HepG2 (cell line): ENCODE data around the gene RPL6. TPM values are rescaled to one million over a fixed set of nuclear protein-coding genes. Genes with fewer than 3 reads are reported as not detected.

Experiments
- ATAC-seq: fragments of 200-7000 bp; cut with Tn5 transposase; 3 replicates; pipeline ENCODE4 v1.9.1; 2020; ENCODE audit warnings: mild to moderate bottlenecking, moderate library complexity
- BruUV-seq: library from RNA; stranded (reverse); fragments of 400-500 nt; replicated peaks from 2 replicates; lab custom pipeline; 2021; lab: Mats Ljungman, UMichigan
- CTCF ChIA-PET: fragments of 300-600 bp; formaldehyde crosslinking; extraction: SDS; loops from one replicate; lab custom pipeline; 2021; ENCODE audit warnings: low total read pairs, inconsistent platforms, low intra/inter-chr PET ratio; lab: Yijun Ruan, JAX
- POLR2A ChIA-PET: fragments of 350-600 bp; sonication (Branson Sonifier 250); formaldehyde crosslinking; loops from one replicate; lab custom pipeline; 2020; ENCODE audit warnings: antibody characterized with exemption, inconsistent platforms; lab: Yijun Ruan, JAX
- DNase-seq: peaks from one replicate; pipeline ENCODE4 v3.0.0-alpha.2; 2015; ENCODE audit warnings: low spot score
- FAIRE-seq: peaks from 3 replicates; lab custom pipeline; 2011; peaks lifted over from hg19 to GRCh38; lab: Jason Lieb, UNC
- H2AFZ ChIP-seq: one replicate; pipeline ENCODE4 v1.6.1; 2011; ENCODE audit warnings: low read length, inconsistent platforms
- H3K27ac ChIP-seq: fragments of 300-600 bp; 3 replicates; pipeline ENCODE4 v1.8.0; 2011; ENCODE audit warnings: mixed run types, mild to moderate bottlenecking, mixed read lengths, low read length, inconsistent platforms; ENCODE audit not compliant: insufficient read depth; ENCODE audit errors: extremely low read length
- H3K27me3 ChIP-seq, 2 experiments: fragments of 200-600 bp in 1 of 2; 2 replicates in 1 of 2; 3 replicates in 1 of 2; pipeline versions ENCODE4 v1.6.0 to v1.8.0; 2011; ENCODE audit warnings: low read length in 2 of 2, mild to moderate bottlenecking in 2 of 2, moderate library complexity in 2 of 2, inconsistent platforms in 1 of 2; ENCODE audit not compliant: insufficient read depth in 2 of 2, control insufficient read depth in 1 of 2
- H3K36me3 ChIP-seq, 2 experiments: fragments of 200-600 bp in 1 of 2; replicated peaks in 1 of 2; 2 replicates in 1 of 2; 3 replicates in 1 of 2; pipeline versions ENCODE4 v1.5.1 to v1.8.0; 2011; ENCODE audit warnings: low read length in 2 of 2, inconsistent platforms in 1 of 2; ENCODE audit not compliant: insufficient read depth in 2 of 2, control insufficient read depth in 1 of 2
- H3K4me1 ChIP-seq: 2 replicates; pipeline ENCODE4 v1.5.1; 2012; ENCODE audit warnings: low read length, inconsistent platforms; ENCODE audit not compliant: insufficient read depth
- H3K4me2 ChIP-seq: 2 replicates; pipeline ENCODE4 v1.6.0; 2011; ENCODE audit warnings: low read depth, low read length, inconsistent platforms
- H3K4me3 ChIP-seq, 3 experiments: fragments of 200-600 bp in 1 of 3; sonication (generic), shearing (Covaris generic) in 1 of 3; replicated peaks in 1 of 3; 2 replicates each; pipeline ENCODE4 v1.5.1; 2011 to 2016; ENCODE audit warnings: low read length in 3 of 3, inconsistent platforms in 2 of 3, low read depth in 2 of 3, mild to moderate bottlenecking in 2 of 3, control low read depth in 1 of 3, mixed read lengths in 1 of 3; ENCODE audit not compliant: insufficient read depth in 1 of 3
- H3K79me2 ChIP-seq: one replicate; pipeline ENCODE4 v1.6.1; 2011; ENCODE audit warnings: low read length, inconsistent platforms; ENCODE audit not compliant: insufficient read depth
- H3K9ac ChIP-seq: 2 replicates; pipeline ENCODE4 v1.6.0; 2011; ENCODE audit warnings: mild to moderate bottlenecking, low read depth, low read length, inconsistent platforms; ENCODE audit not compliant: insufficient read depth
- H3K9me3 ChIP-seq: 2 replicates; pipeline ENCODE4 v1.5.1; 2012; ENCODE audit warnings: mild to moderate bottlenecking, low read length
- H4K20me1 ChIP-seq: 2 replicates; pipeline ENCODE4 v1.6.0; 2011; ENCODE audit warnings: inconsistent platforms, mild to moderate bottlenecking, low read length, moderate library complexity; ENCODE audit not compliant: insufficient read depth
- FOXO1 ChIP-seq: sonication (generic); formaldehyde crosslinking; IDR thresholded peaks from 2 replicates; pipeline ENCODE4 v1.4.0; 2020; ENCODE audit warnings: missing genetic modification reagents
- HNRNPLL ChIP-seq: fragments of 200-400 bp; formaldehyde crosslinking; IDR thresholded peaks from 2 replicates; pipeline ENCODE4 v1.6.1; 2017; ENCODE audit warnings: mild to moderate bottlenecking, low read depth, low read length; ENCODE audit not compliant: poor library complexity, severe bottlenecking
- NR2F1 ChIP-seq, 2 experiments: fragments of 450-650 bp in 1 of 2; formaldehyde crosslinking in 1 of 2; IDR thresholded peaks; 2 replicates each; pipeline versions ENCODE4 v1.5.0 to v1.6.1; 2016 to 2020; ENCODE audit warnings: mild to moderate bottlenecking in 1 of 2, missing compliant biosample characterization in 1 of 2, missing genetic modification reagents in 1 of 2, moderate library complexity in 1 of 2
- RBM22 ChIP-seq: fragments of 200-400 bp; formaldehyde crosslinking; optimal IDR thresholded peaks from 2 replicates; pipeline ENCODE3; 2017; ENCODE audit warnings: mild to moderate bottlenecking, low read length, moderate library complexity
- TAF1 ChIP-seq: sonication (generic); formaldehyde crosslinking; IDR thresholded peaks from 2 replicates; pipeline ENCODE4 v1.4.0; 2020; ENCODE audit warnings: missing genetic modification reagents
- ZNF253 ChIP-seq: sonication (generic); formaldehyde crosslinking; IDR thresholded peaks from 2 replicates; pipeline ENCODE4 v1.8.0; 2022; ENCODE audit warnings: mild to moderate bottlenecking, missing genetic modification reagents, borderline replicate concordance
- ZNF607 ChIP-seq: sonication (generic); formaldehyde crosslinking; IDR thresholded peaks from 2 replicates; pipeline ENCODE4 v1.5.1; 2020; ENCODE audit warnings: missing genetic modification reagents, mild to moderate bottlenecking, borderline replicate concordance
- WGBS: methylation state at CpG from one replicate; pipeline ENCODE4 v1.1.6; 2017; ENCODE audit warnings: low lambda C conversion rate; 5-methylcytosine and 5-hydroxymethylcytosine counted together
- in situ Hi-C: cut with HindIII; loops from 2 replicates; pipeline ENCODE4 v1.10.0; 2017; ENCODE audit warnings: low pct_unique_long_range_greater_than_20kb; ENCODE audit not compliant: extremely low pct_ligation_motif_present
- intact Hi-C: fragments of 100-400 bp; cut with micrococcal nuclease; formaldehyde crosslinking; loops from one replicate; pipeline ENCODE4 v1.10.0; 2022; ENCODE audit not compliant: unreplicated experiment
- polyA plus RNA-seq, 8 experiments: library from polyadenylated mRNA; depleted of rRNA in 3 of 8; stranded (reverse) in 7 of 8; unstranded in 1 of 8; fragments of >200 nt; fragmentation: Illumina TruSeq in 4 of 8; extraction: Trizol in 4 of 8; gene quantifications; 2 replicates each; pipeline versions ENCODE4 v1.2.1 to v1.2.3, GENCODE V29; 2011 to 2016; ENCODE audit warnings: low read depth in 4 of 8, missing spikeins in 1 of 8, mixed read lengths in 1 of 8; ENCODE audit not compliant: insufficient read depth in 1 of 8
- total RNA-seq, 5 experiments: library from RNA; depleted of rRNA; stranded (reverse); fragments of >200 nt; fragmentation: Illumina TruSeq; extraction: Trizol; gene quantifications; 2 replicates each; pipeline ENCODE4 v1.2.3, GENCODE V29; 2016; ENCODE audit warnings: low read depth in 1 of 5
- TF ChIP-seq, protein P1 (sequence below): sonication (generic); formaldehyde crosslinking; IDR thresholded peaks from 2 replicates; pipeline ENCODE4 v1.8.1; 2023; ENCODE audit warnings: mild to moderate bottlenecking, moderate library complexity, missing genetic modification reagents

RPL6 gene
- total and polyA plus RNA-seq, 2 of the 13 experiments (the other 11 are each of a cell fraction or from before 2014, with no cell fraction given): 1,551 to 1,719 TPM

DNA sequence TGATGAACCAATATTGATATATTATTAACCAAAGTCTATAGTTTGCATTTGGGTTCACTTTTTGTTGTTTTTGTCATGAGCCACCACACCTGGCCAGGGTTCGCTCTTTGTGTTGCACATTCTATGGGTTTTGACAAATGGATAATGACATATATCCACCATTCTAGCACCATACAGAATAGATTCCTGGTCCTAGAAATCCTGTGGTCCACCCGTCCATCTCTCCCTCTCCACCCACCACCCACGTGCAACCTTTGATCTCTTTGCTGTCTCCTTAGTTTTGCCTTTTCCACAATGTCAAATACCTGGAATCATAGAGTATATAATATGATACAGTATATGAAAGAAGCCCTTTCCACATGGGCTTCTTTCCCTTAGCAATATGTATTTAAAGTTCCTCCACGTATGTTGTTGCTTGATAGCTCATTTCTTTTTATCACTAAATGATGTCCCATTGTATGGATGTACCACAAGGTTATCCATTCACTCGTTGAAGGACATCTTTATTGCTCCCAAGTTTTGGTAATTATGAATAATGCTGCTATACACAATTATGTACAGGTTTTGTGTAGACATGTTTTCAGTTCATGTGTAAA, 7.4 kb downstream of the RPL6 start:
- ATAC-seq: peak; percentile 54
- WGBS: 40% methylated on average over 5 of the region's 5 CpGs
- TF ChIP-seq FOXO1 (CRISPR knock-in tag): no peak
- 0 out of 4 replicates have a peak, but pooled peaks of 1 of the 2 experiments have one; percentile 15 for TF ChIP-seq NR2F1 (CRISPR knock-in tag; IDR thresholded peaks at IDR 0.05)
- no peak for TF ChIP-seq ZNF607 (CRISPR knock-in tag)
- Histone ChIP-seq H3K9me3 (no peaks in the 10 kb centered on the region), H3K27ac (no peak overlapping the region), H3K4me2 (no peak overlapping the region), H3K27me3 (no peaks in the 10 kb centered on the region), H3K79me2 (peaks cover 5% of the 10 kb centered on the region), H3K4me1 (peaks cover 17% of the 10 kb centered on the region), H3K4me3 (no peak overlapping the region), H3K36me3 (peaks cover 7 to 26% of the 10 kb centered on the region in 2 experiments), H2AFZ (no peak overlapping the region), H4K20me1 (peaks cover 7% of the 10 kb centered on the region), H3K9ac (no peak overlapping the region)
- CTCF ChIA-PET: no interaction called here
- no peak for DNase-seq
- in situ Hi-C loops: no loop called here
- no peak for FAIRE-seq
- POLR2A ChIA-PET: no interaction called here
- intact Hi-C loops: no loop called here
- no TSS peak for BruUV-seq

DNA sequence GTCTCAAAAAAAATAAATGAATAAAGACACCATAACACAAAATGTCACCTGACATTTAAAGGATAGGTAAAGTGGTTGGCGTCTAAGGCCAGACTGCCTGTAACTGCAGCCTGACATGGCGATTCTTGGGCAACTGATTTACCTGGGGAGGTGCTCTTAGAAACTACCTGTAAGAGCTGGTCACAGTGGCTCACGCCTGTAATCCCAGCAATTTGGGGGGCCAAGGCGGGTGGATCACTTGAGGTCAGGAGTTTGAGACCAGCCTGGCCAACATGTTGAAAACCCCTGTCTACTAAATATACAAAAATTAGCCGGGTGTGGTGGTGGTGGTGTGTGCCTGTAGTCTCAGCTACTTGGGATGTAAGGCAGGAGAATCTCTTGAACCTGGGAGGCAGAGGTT, 8.4 kb downstream of the RPL6 start:
- in situ Hi-C loops (no loop called here), intact Hi-C loops (no loop called here)
- Histone ChIP-seq H3K27me3 (no peaks in the 10 kb centered on the region), H3K36me3 (peaks cover 3 to 17% of the 10 kb centered on the region in 2 experiments), H3K4me2 (no peak overlapping the region), H4K20me1 (no peaks in the 10 kb centered on the region), H3K27ac (no peak overlapping the region), H2AFZ (no peak overlapping the region), H3K9ac (no peak overlapping the region), H3K4me1 (peaks cover 9% of the 10 kb centered on the region), H3K9me3 (no peaks in the 10 kb centered on the region), H3K79me2 (no peaks in the 10 kb centered on the region), H3K4me3 (no peak overlapping the region)
- TF ChIP-seq ZNF253 (CRISPR knock-in tag): no peak
- TF ChIP-seq TAF1 (CRISPR knock-in tag): no peak
- no peak for TF ChIP-seq HNRNPLL
- no peak for TF ChIP-seq RBM22
- TF ChIP-seq, protein P1, sequence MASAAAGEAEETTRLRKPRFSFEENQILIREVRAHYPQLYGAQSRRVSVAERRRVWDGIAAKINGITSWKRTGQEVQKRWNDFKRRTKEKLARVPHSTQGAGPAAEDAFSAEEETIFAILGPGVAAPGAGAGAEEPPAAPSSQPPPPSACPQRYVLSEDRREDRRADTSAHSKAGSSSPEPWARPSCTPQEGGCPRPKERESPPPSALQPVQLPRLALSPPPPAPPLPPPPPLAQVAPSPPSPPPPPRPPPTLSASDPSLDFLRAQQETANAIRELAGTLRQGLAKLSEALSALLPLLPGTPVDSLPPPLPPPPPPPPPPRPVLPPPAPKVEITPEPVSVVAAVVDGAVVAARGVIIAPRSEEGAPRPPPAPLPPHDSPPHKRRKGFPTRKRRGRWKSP (CRISPR knock-in tag): no peak
- ATAC-seq: peak; percentile 28
- WGBS: 89% methylated on average over 5 of the region's 5 CpGs
- FAIRE-seq: no peak
- POLR2A ChIA-PET: interaction anchor here (1.3 kb wide), 1 partner anchor 14 kb away, joined by 3 read pairs; no protein-coding TSS in a partner anchor
- no TSS peak for BruUV-seq
- no peak for DNase-seq
- CTCF ChIA-PET: no interaction called here
